Adrenal gland (tissue), 12 donors: Measurements from ENCODE around the gene HIVEP3. TPM values are rescaled to one million over a fixed set of nuclear protein-coding genes. Genes with fewer than 3 reads are reported as not detected.
A peak's percentile ranks its signal among the peaks of the same experiment; 100 is the strongest.

ENCODE experiments used
- DNase-seq, 7 donors: peaks; one replicate each; pipeline ENCODE4 v3.0.0-alpha.2; 2019 to 2020
- H3K27ac ChIP-seq, 5 donors: fragments of 200-600 bp; sonication (generic) in 4 of 5; 1 replicate in 3 of 5; 2 replicates in 2 of 5; pipeline versions ENCODE4 v1.5.1 to v1.8.0; 2016 to 2020; ENCODE audit warnings: mild to moderate bottlenecking in 1 of 5
- H3K27me3 ChIP-seq: fragments of 200-600 bp; 2 replicates; pipeline ENCODE4 v1.8.0; 2021
- H3K36me3 ChIP-seq, 2 donors: fragments of 200-600 bp; replicated peaks in 1 of 2; 1 replicate in 1 of 2; 2 replicates in 1 of 2; pipeline versions ENCODE4 v1.5.1 to v1.8.0; 2018 to 2022
- H3K4me1 ChIP-seq, 2 donors: fragments of 200-600 bp; replicated peaks in 1 of 2; 1 replicate in 1 of 2; 2 replicates in 1 of 2; pipeline versions ENCODE4 v1.5.1 to v1.8.0; 2018 to 2021
- H3K4me3 ChIP-seq, 4 donors: fragments of 200-600 bp; sonication (generic) in 3 of 4; one replicate each; pipeline ENCODE4 v1.5.1; 2016 to 2018
- H3K9me3 ChIP-seq, 3 donors: fragments of 200-600 bp; sonication (generic) in 1 of 3; replicated peaks in 1 of 3; 1 replicate in 2 of 3; 2 replicates in 1 of 3; pipeline versions ENCODE4 v1.5.1 to v1.8.0; 2016 to 2021
- POLR2A ChIP-seq, 2 donors: fragments of 450-650 bp; IDR thresholded peaks; one replicate each; pipeline ENCODE4 v1.6.1; 2017; ENCODE audit warnings: antibody characterized with exemption in 2 of 2, mild to moderate bottlenecking in 2 of 2, moderate library complexity in 1 of 2
- WGBS, 4 donors: extraction: QIAGEN DNeasy Blood & Tissue Kit in 2 of 4; methylation state at CpG; one replicate each; pipeline versions ENCODE4 v1.1.5 to v1.1.7; 2013 to 2017; 5-methylcytosine and 5-hydroxymethylcytosine counted together
- intact Hi-C, 2 donors: fragments of 100-400 bp; cut with DNase I; formaldehyde crosslinking; loops; one replicate each; pipeline versions ENCODE4 v1.14.1 to v1.15.0; 2022 to 2023
- polyA plus RNA-seq, 3 donors: library from polyadenylated mRNA; stranded (reverse); fragments of 200-250 nt in 2 of 3; fragments of 350-450 nt in 1 of 3; fragmentation: Illumina TruSeq in 1 of 3; extraction: RNeasy Lipid Tissue Mini Kit (QIAGEN cat#74804) in 1 of 3; gene quantifications; one replicate each; pipeline ENCODE4 v1.2.3, GENCODE V29; 2013 to 2014
- total RNA-seq, 9 donors: library from RNA; depleted of rRNA in 4 of 9; stranded (reverse); fragments of >200 nt in 4 of 9; fragments of 120-200 nt in 1 of 9; fragmentation: NEBNext Ultra II Directional in 1 of 9; extraction: Animal tissue kit (Norgen Biotek cat#: 25700) in 1 of 9; gene quantifications; one replicate each; pipeline versions ENCODE4 v1.1.0 to v1.2.4, GENCODE V29; 2013 to 2023
- TF ChIP-seq, protein P1 (sequence below), 6 experiments: fragments of 450-650 bp in 4 of 6; fragments of 200-600 bp in 2 of 6; sonication (generic) in 1 of 6; IDR thresholded peaks; 1 replicate in 5 of 6; 2 replicates in 1 of 6; pipeline versions ENCODE4 v1.5.1 to v1.8.0; 2016 to 2021; ENCODE audit warnings: antibody characterized with exemption in 6 of 6, mild to moderate bottlenecking in 2 of 6, moderate library complexity in 1 of 6
- donor health status: healthy with polysubstance abuse.
- donor health status: Bipolar disorder and iron deficiency.
- donor health status: DM: yes; HTN: yes; CAD: no.
- donor health status: DM: no; HTN: no; CAD: no.
- donor health status: DM: no; HTN: no; CAD: no.
- donor health status: DM: yes; HTN: yes; CAD: no.

HIVEP3 gene
- total and polyA plus RNA-seq, 12 donors, result 3.2 to 7.7 (median 7.0) TPM

DNA sequence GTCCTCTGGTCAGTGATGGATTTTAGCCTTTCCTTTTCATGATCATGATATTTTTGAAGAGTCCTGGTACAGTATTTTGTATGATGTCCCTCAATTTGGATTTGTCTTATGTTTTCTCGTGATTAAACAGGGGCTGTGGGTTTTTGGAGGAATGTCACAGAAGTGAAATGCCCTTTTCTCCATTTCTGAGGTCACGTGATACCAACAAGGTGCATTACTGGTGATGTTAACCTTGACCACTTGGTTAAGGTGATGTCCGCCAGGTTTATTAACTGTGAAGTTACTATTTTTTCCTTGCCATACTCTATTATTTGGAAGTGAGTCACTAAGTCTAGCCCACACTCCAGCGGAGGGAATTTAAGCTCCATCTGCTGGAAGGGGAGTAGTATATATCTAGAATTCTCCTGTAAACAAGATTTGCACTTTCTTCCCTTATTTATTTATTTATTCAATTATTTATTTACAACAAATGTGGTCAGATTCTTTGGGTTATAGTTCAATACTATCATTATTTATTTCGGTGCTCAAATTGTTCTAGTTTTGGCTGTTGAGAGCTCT is 123.4 kb downstream of the HIVEP3 start:
- WGBS, 4 donors, result 70 to 76% (median 73%) methylated on average over 5 of the region's 5 CpGs
- H3K4me3 ChIP-seq, result no peak overlapping the region
- TF ChIP-seq, protein P1, sequence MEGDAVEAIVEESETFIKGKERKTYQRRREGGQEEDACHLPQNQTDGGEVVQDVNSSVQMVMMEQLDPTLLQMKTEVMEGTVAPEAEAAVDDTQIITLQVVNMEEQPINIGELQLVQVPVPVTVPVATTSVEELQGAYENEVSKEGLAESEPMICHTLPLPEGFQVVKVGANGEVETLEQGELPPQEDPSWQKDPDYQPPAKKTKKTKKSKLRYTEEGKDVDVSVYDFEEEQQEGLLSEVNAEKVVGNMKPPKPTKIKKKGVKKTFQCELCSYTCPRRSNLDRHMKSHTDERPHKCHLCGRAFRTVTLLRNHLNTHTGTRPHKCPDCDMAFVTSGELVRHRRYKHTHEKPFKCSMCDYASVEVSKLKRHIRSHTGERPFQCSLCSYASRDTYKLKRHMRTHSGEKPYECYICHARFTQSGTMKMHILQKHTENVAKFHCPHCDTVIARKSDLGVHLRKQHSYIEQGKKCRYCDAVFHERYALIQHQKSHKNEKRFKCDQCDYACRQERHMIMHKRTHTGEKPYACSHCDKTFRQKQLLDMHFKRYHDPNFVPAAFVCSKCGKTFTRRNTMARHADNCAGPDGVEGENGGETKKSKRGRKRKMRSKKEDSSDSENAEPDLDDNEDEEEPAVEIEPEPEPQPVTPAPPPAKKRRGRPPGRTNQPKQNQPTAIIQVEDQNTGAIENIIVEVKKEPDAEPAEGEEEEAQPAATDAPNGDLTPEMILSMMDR (IDR thresholded peaks at IDR 0.05), result peak in 5 of 6 experiments; percentile 7 to 38 (median 26)
- TF ChIP-seq POLR2A (IDR thresholded peaks at IDR 0.05), result no peak
- intact Hi-C loops, result loop anchor here in 1 of 2 donors (10.0 kb wide), 1 partner anchor 220 kb away; no protein-coding TSS in a partner anchor
- H3K27ac ChIP-seq, result no peak overlapping the region
- no peaks in the 10 kb centered on the region for H3K36me3 ChIP-seq
- peaks cover 0 to 5% of the 10 kb centered on the region in 2 donors for H3K4me1 ChIP-seq
- H3K9me3 ChIP-seq, result no peaks in the 10 kb centered on the region
- DNase-seq, result peak in 1 of 7 donors; percentile 10
- H3K27me3 ChIP-seq, result no peaks in the 10 kb centered on the region

DNA sequence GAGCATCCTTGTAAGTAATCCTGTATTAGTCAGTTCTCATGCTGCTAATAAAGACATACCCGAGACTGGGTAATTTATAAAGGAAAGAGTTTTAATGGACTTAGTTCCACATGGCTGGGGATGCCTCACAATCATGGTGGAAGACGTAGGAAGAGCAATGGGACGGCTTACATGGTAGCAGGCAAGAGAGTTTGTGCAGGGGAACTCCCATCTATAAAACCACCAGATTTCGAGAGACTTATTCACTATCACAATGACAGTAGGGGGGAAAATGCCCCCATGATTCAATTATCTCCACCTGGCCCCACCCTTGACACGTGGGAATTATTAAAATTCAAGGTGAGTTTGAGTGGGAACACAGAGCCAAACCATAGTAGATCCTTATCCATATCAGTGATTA is 124.7 kb downstream of the HIVEP3 start:
- Histone ChIP-seq H3K36me3 (no peaks in the 10 kb centered on the region), H3K4me1 (peaks cover 0 to 11% of the 10 kb centered on the region in 2 donors), H3K27ac (no peak overlapping the region), H3K27me3 (no peaks in the 10 kb centered on the region), H3K4me3 (no peak overlapping the region), H3K9me3 (no peaks in the 10 kb centered on the region)
- DNase-seq, result no peak
- WGBS, 4 donors, result 85 to 92% (median 87%) methylated on average over 5 of the region's 5 CpGs
- intact Hi-C loops, result loop anchor here in 1 of 2 donors (10.0 kb wide), 1 partner anchor 219 kb away; no protein-coding TSS in a partner anchor
- TF ChIP-seq POLR2A (IDR thresholded peaks at IDR 0.05), result no peak
- TF ChIP-seq, protein P1 (IDR thresholded peaks at IDR 0.05), result no peak

DNA sequence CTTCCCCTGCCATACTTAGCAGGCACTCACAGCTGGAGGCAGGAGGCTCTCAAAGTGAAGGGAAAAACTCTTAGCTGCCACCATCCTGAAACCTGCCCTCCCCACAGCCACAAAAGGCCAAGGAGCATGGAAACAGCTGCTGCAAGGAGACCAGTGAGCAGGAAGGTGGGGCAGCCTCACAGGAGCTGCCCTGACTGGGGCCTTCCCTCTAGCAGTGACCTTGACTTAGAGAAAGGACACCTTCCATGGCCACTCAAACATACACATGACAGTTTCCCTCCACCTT is 126.3 kb downstream of the HIVEP3 start:
- peaks cover 0 to 11% of the 10 kb centered on the region in 2 donors for H3K4me1 ChIP-seq
- H3K27me3 ChIP-seq, result no peaks in the 10 kb centered on the region
- H3K4me3 ChIP-seq, result no peak overlapping the region
- H3K9me3 ChIP-seq, result no peaks in the 10 kb centered on the region
- intact Hi-C loops, result loop anchor here in 1 of 2 donors (10.0 kb wide), 1 partner anchor 218 kb away; no protein-coding TSS in a partner anchor
- no peaks in the 10 kb centered on the region for H3K36me3 ChIP-seq
- no peak overlapping the region for H3K27ac ChIP-seq
- no peak for DNase-seq
- TF ChIP-seq POLR2A (IDR thresholded peaks at IDR 0.05), result no peak
- TF ChIP-seq, protein P1 (IDR thresholded peaks at IDR 0.05), result no peak

DNA sequence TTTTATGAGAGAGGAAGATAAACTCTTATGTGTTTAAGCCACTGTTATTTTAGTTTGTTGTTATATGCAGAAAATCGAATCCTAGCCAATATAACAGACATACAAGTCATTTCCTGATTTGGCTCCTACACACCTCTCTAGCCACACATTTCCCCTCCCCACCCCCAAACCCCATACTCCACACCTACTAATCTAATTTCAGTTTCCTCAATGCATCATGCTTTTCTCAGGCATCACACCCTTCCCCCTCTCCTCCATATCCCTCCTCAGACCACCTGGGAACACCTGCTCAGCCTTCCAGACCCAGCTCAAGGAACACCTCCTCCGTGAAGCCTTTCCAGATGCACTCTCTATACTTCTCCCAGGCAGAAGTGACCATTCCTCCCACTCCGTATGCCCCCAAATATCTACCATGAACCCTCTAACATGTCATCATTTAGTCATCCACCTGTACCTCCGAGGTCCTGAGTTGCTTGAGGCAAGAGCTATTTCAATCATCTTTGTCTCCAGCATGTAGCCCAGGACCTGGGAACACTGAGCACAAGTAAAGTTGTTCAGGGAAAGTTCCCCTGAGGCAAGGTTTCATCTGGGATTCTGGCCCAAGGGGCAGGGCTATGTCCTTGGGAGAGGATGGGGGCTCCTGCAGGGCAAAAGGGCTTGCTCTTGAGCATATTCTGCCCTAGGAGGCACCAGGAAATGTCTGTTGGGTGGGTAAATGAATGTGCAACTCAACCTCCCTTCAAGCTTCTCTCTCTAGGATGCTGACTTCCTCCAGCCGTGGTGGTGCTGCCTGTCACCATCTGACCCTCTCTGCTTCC is 126.8 kb downstream of the HIVEP3 start:
- Histone ChIP-seq H3K9me3 (no peaks in the 10 kb centered on the region), H3K27me3 (no peaks in the 10 kb centered on the region), H3K4me1 (peaks cover 0 to 11% of the 10 kb centered on the region in 2 donors), H3K4me3 (no peak overlapping the region), H3K36me3 (no peaks in the 10 kb centered on the region), H3K27ac (no peak overlapping the region)
- no peak for DNase-seq
- TF ChIP-seq POLR2A (IDR thresholded peaks at IDR 0.05), result no peak
- TF ChIP-seq, protein P1 (IDR thresholded peaks at IDR 0.05), result no peak
- intact Hi-C loops, result loop anchor here in 1 of 2 donors (10.0 kb wide), 1 partner anchor 217 kb away; no protein-coding TSS in a partner anchor
- 75 to 83% (median 80%) methylated on average over 5 of the region's 5 CpGs for WGBS, 4 donors
